EL (cell line): ENCODE data around the gene FAM25A.

ENCODE experiments used
- DNase-seq: peaks from one replicate; pipeline ENCODE4 v3.0.0-alpha.2; 2016

Gene FAM25A

DNA sequence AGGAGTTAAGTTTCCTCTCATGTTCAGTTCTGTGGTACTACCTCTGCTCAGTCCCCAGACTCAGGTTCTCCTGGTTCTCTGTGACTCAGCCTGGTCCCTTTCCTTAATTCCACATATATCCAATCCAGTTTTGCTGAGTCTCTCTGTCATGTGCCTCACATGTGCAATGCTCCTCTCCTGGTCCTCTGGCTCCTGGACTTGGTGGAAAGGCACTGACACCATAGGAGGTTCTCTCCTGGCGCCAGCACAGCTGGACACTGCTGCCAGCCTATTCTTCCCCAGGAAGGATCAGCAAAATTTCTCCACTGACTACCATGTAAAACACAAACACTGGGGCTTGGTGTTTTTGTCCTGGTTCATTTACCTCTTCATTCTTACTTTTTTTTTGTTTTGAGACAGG, 46.8 kb downstream of the FAM25A start:
- DNase-seq, result no peak

DNA sequence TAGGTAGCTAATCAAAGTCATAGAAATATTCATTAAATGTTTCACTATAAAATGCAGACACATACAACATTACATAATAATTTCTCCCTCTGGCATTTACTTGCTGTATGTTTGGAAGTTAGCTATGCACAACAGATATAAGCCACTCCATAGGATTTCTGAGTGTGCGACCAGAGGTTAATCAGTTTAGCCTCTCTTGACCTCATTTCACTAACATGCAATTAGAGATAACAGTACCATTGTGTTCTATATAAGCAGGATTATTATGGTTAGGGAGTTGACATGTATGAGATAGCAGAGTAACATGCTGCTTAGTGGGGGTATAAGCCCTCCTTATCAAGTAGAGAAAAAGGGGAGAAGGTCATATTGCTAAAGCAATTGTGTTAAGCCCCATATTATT, 48.2 kb downstream of the FAM25A start:
- no peak for DNase-seq

DNA sequence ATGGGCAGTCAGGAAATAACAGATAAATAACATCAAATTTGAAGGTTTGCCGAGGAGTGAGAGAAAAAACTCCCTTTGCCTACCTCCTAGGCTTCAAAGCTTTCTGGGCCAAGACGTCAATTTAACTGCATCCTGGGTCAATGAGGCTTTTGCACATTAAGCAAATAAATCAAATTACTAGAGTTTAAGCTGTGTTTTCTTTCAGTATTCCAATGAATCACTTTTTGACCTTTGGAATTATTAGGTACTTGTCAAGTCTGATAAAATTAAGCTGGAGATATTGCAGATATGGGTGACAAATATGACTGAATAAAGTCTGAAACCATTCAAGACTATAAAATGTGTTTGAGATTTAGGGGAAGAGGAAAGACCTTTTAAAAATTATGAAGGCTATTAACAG, 52.4 kb downstream of the FAM25A start:
- no peak for DNase-seq
